ENCODE data around the gene HIF1A.

DNA sequence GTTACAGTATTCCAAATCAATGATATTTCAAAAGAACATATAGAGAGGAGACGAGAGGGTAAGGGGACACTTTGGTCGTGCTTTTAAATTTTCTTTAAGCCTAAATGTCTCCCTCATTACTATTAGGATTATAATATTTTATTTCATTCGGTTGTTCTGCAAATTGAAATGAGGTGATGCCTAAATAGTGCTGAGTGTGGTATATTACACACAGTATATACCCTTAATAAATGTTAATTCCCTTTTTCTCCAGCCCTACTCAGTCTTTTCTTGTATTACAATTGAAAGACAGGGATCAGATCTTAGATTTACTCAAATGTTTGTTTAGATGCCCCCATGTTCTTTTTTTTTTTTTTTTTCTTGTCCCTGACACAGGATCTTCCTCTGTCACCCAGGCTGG lies 74.6 kb downstream of the HIF1A start:
- TF ChIP-seq, protein P1, sequence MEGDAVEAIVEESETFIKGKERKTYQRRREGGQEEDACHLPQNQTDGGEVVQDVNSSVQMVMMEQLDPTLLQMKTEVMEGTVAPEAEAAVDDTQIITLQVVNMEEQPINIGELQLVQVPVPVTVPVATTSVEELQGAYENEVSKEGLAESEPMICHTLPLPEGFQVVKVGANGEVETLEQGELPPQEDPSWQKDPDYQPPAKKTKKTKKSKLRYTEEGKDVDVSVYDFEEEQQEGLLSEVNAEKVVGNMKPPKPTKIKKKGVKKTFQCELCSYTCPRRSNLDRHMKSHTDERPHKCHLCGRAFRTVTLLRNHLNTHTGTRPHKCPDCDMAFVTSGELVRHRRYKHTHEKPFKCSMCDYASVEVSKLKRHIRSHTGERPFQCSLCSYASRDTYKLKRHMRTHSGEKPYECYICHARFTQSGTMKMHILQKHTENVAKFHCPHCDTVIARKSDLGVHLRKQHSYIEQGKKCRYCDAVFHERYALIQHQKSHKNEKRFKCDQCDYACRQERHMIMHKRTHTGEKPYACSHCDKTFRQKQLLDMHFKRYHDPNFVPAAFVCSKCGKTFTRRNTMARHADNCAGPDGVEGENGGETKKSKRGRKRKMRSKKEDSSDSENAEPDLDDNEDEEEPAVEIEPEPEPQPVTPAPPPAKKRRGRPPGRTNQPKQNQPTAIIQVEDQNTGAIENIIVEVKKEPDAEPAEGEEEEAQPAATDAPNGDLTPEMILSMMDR (IDR thresholded peaks at IDR 0.05): no peak
- no peak for TF ChIP-seq POLR2A (IDR thresholded peaks at IDR 0.05)

Measured in Peyer's patch (tissue), 4 donors.